Middle frontal gyrus (tissue), 1 donor: ENCODE data around the gene LYZL1.
"Not testable (repeated sequence)": the region's sequence is repeated elsewhere in the genome, so short reads cannot be mapped to it uniquely, and the experiment has no call there.

Experiments used
- DNase-seq: peaks from one replicate; pipeline ENCODE4 v3.0.0-alpha.2; 2015; ENCODE audit warnings: low spot score; ENCODE audit errors: extremely low spot score

The LYZL1 gene

DNA sequence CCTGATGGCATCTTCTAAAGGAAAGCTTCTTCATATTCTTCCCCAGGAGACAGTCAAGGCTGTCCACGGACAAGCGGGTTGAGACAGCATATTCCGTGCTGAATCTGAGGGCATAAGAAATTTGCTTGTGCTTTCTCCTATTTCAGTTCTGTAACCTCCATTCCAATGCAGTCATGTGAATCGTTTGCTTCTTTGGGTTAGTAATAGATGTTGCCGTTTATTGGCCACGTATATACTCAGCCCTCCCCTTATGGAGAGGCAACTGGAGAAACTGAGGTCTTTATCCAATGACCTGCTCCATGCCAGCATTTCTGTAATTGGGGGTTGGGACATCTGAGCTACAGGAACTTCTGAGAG, 38.9 kb downstream of the LYZL1 start:
- no peak for DNase-seq

- DNase-seq = no peak
Observed at GRCh38 chr10:29328983-29329382, 40.1 kb downstream of the LYZL1 start.

DNA sequence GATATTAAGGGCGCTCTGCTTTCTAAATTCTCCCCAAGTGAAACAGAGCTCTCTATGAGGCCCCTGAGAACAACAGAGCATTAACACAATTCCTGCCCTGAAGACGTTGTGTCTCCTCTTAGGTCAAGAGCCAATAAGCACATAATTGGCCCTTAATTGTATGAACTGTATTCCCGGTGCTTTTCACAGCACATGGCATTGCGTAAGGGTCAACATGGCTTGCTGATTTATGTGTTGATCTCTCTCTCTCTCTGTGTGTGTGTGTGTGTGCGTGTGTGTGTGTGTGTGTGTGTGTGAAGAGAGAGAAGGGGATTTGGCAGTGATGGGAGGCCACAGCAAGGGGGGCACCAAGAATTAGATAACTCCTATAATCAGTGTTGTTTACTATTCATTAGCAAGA, 40.5 kb downstream of the LYZL1 start:
- no peak for DNase-seq

GRCh38 chr10:29332061-29332760, 43.3 kb downstream of the LYZL1 start:
- DNase-seq = no peak

DNA sequence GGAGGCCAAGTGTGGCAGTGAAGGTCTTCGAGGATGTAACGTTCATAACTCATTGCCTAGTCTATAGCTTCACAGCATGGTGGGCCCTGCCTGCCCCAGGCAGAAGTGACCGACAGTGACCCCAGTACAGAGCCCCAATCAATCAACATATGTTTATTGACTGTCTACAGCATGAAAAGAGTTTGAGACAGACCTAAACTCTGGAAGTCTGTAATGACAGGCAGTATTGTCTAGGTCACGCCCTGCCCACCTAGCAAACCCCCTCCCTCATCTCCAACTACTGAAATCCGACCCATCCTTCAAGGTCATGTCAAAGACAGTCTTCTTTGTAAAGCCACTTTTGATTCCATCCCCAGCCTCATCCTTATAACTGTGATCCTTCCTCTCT, 43.9 kb downstream of the LYZL1 start:
- DNase-seq = no peak

- not testable (repeated sequence) for DNase-seq
Observed at GRCh38 chr10:29337526-29337925, 48.7 kb downstream of the LYZL1 start.

DNA sequence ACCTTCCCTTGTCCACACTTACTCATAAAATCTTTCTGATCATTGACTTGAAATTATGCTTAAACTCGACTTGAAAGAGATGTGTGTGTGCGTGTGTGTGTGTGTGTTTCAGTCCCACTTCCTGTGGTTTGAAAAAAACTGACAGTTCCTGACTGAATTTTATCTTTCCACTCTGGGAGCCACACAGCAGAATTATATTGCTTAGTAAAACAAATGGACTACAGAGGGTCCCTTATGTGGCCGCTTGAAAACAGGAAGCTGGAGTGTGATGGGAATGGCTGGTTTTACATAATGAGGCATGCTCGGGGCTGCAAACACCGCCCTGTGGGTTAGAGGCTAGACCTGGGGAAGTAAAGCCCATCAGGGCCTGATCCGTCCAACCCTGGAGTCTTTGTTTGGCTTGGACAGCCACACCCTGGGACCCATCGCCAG, 54.8 kb downstream of the LYZL1 start:
- DNase-seq = no peak

DNA sequence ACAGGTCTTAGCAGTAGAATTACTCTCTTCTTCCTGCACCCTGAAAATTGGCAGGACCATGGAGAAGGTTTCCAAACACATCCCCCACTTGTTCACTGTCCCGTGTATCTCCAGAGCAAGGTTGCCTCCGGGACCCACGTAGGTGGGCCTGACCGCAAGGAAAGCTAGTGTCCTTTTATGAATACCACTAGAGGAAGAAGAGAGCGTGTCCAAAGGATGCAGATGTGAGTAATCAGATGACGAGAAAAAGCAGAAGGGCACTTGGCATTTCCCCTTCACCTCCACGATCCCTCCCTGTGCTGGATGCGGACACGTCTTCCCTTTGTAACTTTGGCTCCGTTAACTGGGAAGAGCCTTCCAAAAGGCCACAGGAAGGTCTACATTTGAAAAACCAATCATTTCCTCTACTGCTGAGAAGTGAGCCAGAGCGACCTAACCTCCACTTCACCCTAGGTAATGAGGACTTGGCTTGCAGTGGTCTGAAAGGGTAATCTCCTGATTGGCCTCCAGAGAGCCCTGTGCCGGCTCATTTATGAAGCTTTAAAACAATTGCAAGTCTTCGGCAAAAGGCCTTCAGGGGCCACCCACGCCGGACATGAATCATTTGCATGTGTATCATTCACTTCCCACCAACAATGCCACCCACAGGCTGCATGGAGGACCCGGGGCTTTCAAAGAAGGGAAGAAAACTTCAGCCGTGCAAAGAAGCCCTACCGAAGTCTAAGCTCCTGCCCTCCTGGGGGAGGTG, 55.4 kb downstream of the LYZL1 start:
- DNase-seq = no peak

DNA sequence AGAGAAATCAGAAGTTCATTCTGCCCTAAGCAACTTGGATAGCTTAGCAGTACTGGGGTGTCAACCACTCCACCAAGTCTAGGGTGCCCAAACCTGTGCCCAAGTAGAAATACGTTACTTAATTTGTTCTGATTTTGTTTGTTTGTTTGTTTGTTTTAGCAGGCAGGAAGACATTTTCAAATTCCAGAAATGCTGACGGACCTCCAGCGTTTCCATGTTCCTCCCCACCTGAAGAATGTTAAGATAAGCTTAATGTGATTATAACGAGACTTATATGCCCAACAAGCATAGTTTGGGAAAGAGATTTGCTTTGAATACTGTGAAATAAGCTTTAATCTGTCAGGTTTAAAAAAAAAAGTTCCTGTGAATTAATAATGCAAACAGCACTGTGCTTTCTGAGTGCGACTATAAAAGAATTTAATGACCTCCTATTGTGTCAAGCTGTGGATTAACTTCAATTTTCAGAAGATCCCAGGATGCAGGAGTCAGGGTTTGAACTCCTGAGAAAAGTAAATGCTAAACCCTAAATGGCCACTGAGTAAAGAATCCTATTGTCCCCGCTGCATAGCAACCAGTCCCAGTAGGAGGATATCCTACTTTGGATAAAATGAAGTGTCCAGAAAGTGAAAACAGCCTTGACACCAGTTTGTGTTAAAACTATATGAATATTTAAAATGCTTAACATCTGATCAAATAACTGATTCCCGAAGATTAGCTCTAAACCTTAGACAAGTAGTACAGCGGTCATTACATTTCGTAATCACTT, 56.5 kb downstream of the LYZL1 start:
- DNase-seq = no peak

DNA sequence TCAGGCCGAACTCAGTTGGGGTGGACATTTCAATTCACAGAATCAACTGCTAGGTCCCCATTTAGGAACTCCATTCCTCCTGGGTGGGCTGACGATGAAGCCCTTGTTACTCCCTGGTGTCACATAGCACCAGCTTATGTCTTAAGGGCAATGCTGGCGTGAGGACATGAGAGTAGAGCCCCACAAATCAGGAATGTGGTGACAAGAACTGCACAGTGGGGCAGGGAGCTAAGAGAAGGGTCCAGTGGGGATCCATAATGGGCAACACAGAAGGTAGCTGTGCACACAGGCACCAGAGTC, 57.0 kb downstream of the LYZL1 start:
- no peak for DNase-seq

- DNase-seq = no peak
Observed at GRCh38 chr10:29346296-29347001, 57.6 kb downstream of the LYZL1 start.

- no peak for DNase-seq
Observed at GRCh38 chr10:29348836-29349235, 60.0 kb downstream of the LYZL1 start.

DNA sequence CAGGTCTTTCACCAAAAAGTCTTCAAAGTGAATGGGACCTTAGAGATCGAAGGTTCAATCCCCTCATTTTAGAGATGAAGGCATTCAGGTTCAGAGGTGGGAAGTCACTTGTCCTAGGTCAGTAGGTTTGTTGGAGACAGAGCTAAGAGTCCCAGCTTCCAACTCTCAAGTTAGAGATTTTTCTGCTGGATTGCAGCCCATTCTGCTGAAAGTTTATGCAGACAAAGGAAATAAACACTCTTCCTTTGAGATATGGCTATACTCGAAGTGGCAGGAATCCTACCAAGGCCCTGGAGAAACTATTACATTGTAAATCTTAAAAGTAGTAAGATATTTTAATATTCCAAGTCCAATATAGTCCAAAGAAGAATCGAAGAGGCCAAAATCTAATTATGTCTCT, 64.4 kb downstream of the LYZL1 start:
- no peak for DNase-seq

GRCh38 chr10:29353887-29354561, 65.2 kb downstream of the LYZL1 start:
- DNase-seq = no peak

DNA sequence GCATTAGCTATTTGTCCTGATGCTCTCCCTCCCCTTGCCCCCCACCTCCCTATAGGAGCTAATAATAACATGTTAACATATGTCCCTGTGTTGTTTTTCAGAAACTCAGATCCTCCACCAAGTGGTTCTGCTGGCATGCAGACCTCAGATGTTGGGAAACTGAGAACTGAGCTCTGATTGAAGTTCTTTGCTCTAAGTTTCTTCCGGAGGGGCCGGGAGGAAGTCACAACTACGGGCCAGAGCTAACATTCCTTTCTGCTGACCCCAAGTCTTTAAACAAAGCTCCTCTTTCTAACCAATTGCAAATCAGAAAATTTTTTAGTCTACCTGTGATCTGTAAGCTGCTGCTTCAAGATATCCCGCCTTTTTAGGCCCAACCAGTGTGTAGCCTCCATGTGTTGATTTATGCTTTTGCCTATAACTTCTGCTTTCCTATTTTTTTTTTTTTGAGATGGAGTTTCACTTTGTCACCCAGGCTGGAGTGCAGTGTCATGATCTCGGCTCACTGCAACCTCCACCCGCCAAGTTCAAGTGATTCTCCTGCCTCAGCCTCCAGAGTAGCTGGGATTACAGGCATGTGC, 66.6 kb downstream of the LYZL1 start:
- no peak for DNase-seq

DNA sequence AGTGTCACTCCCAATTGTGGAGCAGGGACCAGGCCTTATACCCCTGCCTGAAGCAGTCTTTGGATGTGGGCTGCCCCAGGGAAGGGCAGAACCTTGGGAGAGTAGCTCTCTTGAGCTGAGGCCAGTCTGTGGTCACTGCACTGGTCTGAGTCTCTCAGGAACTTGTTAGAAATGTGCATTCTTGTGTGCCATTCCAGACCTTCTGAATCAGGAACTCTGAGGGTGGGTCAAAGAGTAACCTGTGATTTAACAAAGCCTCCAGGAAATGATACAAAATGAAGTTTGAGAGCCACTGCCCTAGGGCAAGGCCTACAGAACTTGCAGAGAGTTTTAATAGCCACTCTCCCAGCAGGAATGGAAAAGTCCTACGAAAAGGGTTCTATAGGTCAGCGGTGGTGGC, 68.1 kb downstream of the LYZL1 start:
- no peak for DNase-seq

- no peak for DNase-seq
Observed at GRCh38 chr10:29358010-29358616, 69.2 kb downstream of the LYZL1 start.

DNA sequence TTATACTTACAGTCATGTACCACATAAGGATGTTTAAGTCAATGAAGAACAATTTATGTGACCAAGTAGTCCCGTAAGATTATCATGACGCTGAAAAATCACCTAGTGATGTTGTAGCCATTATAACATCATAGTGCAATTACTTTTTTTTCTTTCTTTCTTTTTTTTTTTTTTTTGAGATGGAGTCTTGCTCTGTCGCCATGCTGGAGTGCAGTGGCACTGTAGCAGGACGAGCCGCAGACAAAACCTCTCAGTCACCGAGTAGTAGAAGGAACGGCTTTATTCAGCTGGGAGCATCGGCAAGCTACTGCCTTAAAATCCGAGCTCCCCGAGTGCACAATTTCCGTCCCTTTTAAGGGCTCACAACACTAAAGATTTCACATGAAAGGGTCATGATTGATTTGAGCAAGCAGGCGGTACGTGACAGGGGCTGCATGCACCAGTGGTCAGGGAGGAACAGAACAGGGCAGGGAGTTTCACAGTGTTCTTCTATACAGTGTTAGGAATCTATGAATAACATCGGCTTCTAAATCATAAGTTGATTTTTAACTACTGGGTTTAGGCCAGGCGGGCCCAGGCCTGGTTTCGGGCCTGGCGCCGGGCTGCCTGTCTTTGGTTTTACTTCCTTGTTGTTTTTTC, 71.5 kb downstream of the LYZL1 start:
- DNase-seq = not testable (repeated sequence)
